ENCODE measurements around the gene C20orf144. TPM values are rescaled to one million over a fixed set of nuclear protein-coding genes. Genes with fewer than 3 reads are reported as not detected.

C20orf144 gene
- 0.24 TPM in 1 of 2 replicates, not detected in the other for total RNA-seq

DNA sequence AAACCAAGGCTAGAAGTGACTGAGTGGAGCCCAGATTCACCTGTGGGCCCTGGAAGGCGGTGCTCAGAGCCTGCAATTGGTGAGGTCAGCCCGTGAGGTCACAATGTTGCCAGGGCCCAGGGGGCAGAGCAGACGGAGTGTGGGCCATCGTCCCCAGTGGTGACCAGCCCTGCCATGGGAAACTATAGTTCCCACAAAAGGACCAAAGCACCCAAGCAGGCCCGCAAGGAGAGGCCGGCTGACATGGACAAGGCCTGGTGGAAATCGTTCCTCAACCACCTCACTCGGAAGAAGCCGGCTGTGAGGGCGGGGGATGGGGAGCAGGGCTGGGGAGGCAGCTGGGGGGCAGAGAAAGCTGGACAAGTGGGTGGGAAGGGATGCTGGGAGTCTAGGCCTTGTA is at the start of gene C20orf144:
Gene C20orf144 (plus strand): TSS at position 156 of the 400 bp plus-strand sequence. CDS start 19 bp downstream, at position 175.

DNA sequence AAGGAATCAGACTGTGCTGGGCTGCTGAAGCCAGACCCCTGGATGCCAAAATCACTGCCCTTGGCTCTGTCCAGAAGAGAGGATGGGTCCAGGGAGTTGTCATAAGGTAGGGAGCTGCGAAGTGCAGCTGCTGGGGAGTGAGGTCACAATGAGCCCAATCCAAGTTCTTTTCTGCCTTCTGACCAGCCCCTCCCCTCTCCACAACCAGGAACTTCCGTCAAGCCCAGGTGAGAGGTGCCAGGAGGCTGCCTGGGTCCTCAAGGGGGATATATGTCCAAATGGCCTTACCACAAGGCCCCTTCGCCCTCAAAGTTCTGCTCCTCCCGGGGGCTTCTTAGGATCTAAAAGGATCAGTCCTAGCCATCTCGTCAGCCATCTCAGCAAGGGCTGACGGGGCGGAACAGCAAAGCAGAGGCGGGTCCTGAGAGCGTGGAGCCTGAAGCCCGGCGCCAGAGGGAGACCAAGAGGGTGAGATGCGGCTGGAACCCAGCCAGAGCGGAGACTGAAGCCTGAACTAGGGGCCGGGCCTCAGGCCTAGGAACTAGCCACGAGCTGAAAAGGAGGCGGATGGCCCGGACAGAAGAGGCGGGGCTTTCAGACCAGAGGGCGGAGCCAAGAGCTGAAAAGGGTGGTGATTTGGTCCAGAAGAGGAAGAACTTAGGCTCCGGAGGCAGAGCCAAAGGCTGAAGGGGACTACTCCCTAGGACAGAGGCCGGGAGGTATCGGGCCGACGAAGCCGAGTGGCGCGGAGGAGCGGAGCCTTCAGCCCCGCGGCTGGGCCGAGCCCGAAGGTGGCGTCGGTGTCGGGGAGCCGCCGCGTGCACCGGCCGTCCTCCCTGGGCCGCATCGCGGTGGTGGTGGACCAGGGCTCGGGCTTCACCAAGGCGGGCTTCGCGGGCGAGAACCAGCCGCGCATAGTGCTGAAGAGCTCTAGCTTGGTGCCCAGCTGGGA is 4.4 kb downstream of the C20orf144 start, which contains the start of gene ACTL10:
Gene ACTL10 (plus strand): TSS at position 651 of the 952 bp plus-strand sequence. CDS start 555 bp downstream, outside the sequence.

DNA sequence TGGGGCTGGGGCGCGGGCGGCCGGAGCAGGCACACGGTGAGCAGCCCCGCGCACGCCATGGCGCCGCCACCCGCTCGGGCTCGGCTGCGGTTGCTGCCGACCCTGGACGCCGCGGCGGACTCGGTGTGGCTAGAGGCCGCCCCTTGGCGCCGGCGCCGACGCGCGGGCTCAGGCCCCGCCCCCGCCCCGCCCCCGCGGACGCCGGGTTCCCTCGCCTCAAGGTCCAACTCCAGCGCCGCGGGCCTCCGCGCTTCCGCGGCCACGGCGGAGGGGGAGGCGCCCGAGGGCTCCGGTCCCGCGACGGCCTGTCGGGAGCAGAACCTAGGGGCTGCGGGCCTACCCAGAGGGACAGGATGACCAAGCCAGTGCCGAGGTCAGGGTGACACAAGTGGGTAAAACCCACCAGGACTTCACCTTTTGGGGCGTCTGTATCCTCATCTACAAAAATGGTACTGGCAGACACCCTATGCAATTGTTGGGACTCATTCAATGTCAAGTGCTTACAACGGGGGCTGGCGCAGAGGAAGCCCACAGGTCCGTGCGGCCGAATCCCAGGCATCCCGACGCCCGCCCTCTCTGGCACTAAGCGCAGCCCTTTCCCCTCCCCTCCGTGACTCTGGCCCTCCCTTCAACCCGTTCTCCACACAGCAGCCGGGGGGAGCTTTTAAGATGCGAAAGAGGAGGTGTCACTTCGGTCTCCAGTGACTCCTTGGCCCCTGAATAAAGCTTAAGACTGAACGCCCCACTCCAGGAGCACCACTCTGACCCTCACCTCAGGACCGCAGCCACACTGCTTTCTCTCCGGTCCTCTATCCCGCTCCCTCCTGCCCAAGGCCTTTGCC is 12.4 kb downstream of the C20orf144 start, which contains the start of gene NECAB3:
Gene NECAB3 (minus strand): TSS at position 135 of the 842 bp plus-strand sequence. CDS start 76 bp downstream, at position 59.

GRCh38 chr20:33686100-33686983 is 24.2 kb downstream of the C20orf144 start, which contains the start of gene E2F1:
Gene E2F1 (minus strand): TSS chr20:33686385. CDS start chr20:33686264, 121 bp downstream.

Other genes with a start within 250 kb of the C20orf144 start
- 3.8 and 12.3 TPM in 2 replicates for gene SNTA1, start 218.6 kb upstream of the C20orf144 start, total RNA-seq
- 3.6 and 5.1 TPM in 2 replicates for gene CBFA2T2, start 172.2 kb upstream of the C20orf144 start, total RNA-seq
- gene ACTL10, start 4.6 kb downstream of the C20orf144 start, total RNA-seq, result 1.5 and 2.7 TPM in 2 replicates
- gene NECAB3, start 12.1 kb downstream of the C20orf144 start, total RNA-seq, result 12.1 and 16.1 TPM in 2 replicates
- gene E2F1, start 24.1 kb downstream of the C20orf144 start, total RNA-seq, result 0.43 and 2.2 TPM in 2 replicates
- 3.6 and 8.7 TPM in 2 replicates for gene PXMP4, start 58.0 kb downstream of the C20orf144 start, total RNA-seq
- gene ZNF341, start 69.7 kb downstream of the C20orf144 start, total RNA-seq, result 0.64 and 0.72 TPM in 2 replicates
- 20.5 and 38.1 TPM in 2 replicates for gene CHMP4B, start 149.0 kb downstream of the C20orf144 start, total RNA-seq